GM21717 (cell line): ENCODE measurements around the gene RSPH1.
A peak's percentile ranks its signal among the peaks of the same experiment; 100 is the strongest.

Source experiments
- ATAC-seq: cut with Tn5 transposase; IDR thresholded peaks from one replicate; pipeline ENCODE4 v1.9.1; 2021; ENCODE audit warnings: mild to moderate bottlenecking, moderate library complexity; ENCODE audit not compliant: unreplicated experiment

Gene RSPH1

GRCh38 chr21:42496120-42496838 lies at the start of gene RSPH1:
Gene RSPH1 (minus strand): TSS chr21:42496224. CDS start chr21:42496186, 38 bp downstream.
- ATAC-seq = peak; percentile 96

- ATAC-seq = no peak
Measured at GRCh38 chr21:42545745-42546144, 49.7 kb upstream of the RSPH1 start.

- no peak for ATAC-seq
Measured at GRCh38 chr21:42545317-42545716, 49.3 kb upstream of the RSPH1 start.

GRCh38 chr21:42544544-42544943 lies 48.5 kb upstream of the RSPH1 start:
- no peak for ATAC-seq

- ATAC-seq = no peak
Measured at GRCh38 chr21:42543106-42543847, 47.3 kb upstream of the RSPH1 start.

GRCh38 chr21:42542596-42542995 lies 46.6 kb upstream of the RSPH1 start:
- ATAC-seq = no peak

- no peak for ATAC-seq
Measured at GRCh38 chr21:42542196-42542595, 46.2 kb upstream of the RSPH1 start.

GRCh38 chr21:42541618-42542017 lies 45.6 kb upstream of the RSPH1 start:
- ATAC-seq = no peak

- no peak for ATAC-seq
Measured at GRCh38 chr21:42541174-42541573, 45.1 kb upstream of the RSPH1 start.

- ATAC-seq = no peak
Measured at GRCh38 chr21:42540396-42540795, 44.4 kb upstream of the RSPH1 start.

- ATAC-seq = no peak
Measured at GRCh38 chr21:42539931-42540343, 43.9 kb upstream of the RSPH1 start.

GRCh38 chr21:42539342-42539741 lies 43.3 kb upstream of the RSPH1 start:
- no peak for ATAC-seq

GRCh38 chr21:42538479-42539275 lies 42.7 kb upstream of the RSPH1 start:
- ATAC-seq = no peak

GRCh38 chr21:42537106-42537742 lies 41.2 kb upstream of the RSPH1 start:
- ATAC-seq = no peak

GRCh38 chr21:42536601-42537000 lies 40.6 kb upstream of the RSPH1 start:
- ATAC-seq = no peak

- peak; percentile 40 for ATAC-seq
Measured at GRCh38 chr21:42535602-42536171, 39.7 kb upstream of the RSPH1 start.

GRCh38 chr21:42534421-42535378 lies 38.7 kb upstream of the RSPH1 start:
- ATAC-seq = peak; percentile 35

- no peak for ATAC-seq
Measured at GRCh38 chr21:42533963-42534355, 37.9 kb upstream of the RSPH1 start.

- no peak for ATAC-seq
Measured at GRCh38 chr21:42533306-42533962, 37.4 kb upstream of the RSPH1 start.
